ENCODE results near the gene TMEM117.
"Not testable (repeated sequence)": the region's sequence is repeated elsewhere in the genome, so short reads cannot be mapped to it uniquely, and the experiment has no call there.

TMEM117 gene

DNA sequence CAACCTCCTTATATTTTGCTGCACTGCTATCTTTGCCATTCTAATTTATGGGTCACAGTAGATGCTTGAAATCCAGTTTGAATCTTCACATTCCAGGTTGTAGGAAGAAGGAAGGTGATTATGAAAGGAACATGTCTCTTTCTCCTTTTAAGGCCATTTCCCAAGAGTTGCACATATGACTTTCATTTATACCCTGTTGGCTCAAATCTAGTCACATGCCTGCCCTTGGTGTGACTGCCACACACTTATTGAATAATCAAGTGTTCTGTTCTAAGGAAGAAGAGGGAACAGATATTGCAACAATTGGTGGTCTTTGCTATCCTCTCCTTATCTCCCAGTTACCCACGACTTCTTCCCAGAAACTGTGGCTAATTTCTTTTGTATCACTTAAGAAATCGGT is 404.3 kb downstream of the TMEM117 start:
- DNase-seq: no peak

DNA sequence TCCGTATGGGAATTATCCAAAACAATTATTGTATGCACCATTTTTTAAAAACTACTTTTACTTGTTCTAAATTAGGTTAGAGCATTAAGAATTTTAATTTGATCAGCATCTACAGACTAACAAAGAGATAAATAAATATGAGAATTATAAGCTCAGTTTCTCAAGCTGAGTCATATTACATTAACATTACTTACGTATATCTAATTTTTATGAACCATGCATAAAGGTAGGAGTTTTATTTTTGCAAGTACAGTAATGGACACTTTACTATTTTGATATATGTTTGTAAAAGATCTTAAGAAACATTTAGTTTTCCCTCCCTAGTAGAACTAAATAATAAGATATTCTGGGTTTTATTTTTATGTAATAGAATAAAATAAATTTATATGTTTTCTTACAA is 410.1 kb downstream of the TMEM117 start:
- no peak for DNase-seq

DNA sequence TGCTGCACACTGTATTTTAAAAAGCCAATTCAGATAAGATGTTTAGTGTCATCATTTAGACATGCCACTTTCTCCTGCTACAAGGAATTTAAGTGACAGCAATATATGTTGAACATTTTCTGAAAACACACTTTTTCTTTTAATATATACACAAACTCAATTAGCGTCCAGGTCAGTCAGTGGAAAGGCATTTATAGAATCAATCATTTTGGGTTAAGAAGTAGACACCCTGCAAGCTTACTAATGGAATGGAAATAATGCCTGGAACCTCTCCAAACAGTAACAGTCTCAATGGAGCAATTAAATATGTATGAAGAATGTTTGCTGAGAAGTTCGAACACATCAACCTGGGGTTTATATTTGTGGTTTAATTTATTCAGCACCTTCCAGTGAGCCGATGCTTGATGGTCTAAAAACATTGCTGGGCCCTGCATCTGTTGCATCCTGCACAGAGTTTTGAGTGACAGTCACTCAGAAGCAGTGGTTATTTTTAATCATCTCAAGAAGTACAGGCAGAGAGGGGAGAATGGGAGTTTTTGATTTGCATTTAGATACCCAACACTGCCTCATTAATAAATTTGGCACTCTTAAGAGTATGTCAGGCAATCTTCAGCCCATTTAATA is 410.7 kb downstream of the TMEM117 start:
- no peak for DNase-seq

DNA sequence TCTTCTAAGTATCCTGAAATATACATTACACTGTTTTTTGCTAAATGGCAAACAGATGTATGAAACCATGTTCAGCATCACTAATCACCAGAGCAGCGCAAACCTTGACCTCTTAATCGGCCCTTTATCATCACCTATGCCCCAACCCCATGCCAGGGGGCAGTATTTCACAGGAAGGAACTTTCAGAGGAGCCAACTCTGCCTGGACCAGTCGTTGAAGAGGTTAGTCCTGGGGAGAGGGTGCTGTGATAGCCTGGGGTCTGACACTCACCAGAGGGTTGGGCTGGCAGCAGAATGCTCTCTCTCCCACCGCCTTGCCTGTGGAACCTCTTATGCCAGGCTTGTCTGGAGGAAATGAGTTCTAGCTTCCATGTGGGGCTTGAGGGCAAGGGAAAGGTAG is 411.7 kb downstream of the TMEM117 start:
- DNase-seq: no peak

DNA sequence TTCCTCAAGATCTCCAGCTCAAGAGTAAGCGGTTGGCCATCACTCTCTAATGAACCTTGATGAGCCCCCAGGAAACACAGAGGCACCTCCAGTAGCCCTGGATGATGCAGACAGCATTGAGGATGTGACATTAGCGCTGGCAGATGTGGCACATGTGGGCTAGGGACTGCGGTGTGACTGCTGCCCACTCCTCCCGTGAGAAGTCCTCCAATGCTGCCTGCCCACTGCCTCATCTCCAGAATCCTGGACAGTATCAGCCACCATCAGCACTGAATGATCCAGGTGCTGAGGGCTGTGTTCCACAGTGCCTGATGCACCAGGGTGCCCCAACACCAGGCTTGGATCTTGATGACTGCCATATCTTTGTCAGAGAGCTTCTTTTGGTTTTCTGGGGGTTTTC is 412.6 kb downstream of the TMEM117 start:
- DNase-seq: no peak

DNA sequence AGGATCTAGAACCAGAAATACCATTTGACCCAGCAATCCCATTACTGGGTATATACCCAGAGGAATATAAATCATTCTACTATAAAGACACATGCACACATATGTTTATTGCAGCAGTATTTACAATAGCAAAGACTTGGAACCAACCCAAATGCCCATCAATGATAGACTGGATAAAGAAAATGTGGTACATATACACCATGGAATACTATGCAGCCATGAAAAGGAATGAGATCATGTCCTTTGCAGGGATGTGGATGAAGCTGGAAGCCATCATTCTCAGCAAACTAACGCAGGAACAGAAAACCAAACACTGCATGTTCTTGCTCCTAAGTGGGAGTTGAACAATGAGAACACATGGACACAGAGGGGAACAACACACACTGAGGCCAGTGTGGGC is 414.6 kb downstream of the TMEM117 start:
- not testable (repeated sequence) for DNase-seq

DNA sequence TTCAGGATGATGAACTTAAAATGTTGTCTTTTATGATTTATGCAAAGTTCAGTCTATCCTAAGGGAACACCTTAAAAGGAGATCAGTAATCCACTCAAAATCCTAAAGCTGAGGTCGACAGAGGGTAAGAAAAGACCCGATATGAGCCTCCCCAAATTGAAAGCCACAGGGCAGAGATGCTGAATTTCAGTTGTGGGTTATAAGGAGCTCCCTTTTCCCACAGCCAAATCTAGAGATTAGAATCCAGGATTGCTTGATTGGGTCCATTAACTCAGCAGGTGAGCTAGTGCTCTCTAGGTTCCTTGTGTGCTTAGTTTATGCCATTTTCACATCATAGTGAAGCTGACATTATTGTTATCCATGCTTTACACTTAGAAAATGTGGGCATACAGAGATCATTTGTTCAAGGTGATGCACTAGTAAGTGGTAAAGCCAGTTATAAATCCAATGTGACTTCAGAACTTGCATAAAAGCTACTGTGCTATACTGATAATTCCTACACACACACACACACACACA is 417.5 kb downstream of the TMEM117 start:
- no peak for DNase-seq

DNA sequence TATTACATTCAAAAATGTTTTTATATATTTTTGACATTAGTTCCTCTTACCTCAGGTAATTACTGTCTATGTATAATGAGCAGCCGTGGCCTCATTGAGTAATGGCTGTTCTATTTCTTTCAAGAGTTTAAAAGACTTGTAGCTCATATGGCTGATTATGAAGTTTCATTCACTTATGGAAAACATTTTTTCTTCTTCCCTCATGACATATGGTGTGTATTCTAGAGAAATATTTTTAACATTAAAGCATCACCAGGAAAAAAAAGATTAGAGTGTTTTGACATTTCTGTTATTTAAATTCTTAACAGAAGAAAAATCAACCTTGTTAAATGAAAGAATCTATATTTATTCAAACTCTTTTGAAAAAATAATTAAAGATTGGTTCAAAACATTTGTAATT is 422.4 kb downstream of the TMEM117 start:
- DNase-seq: no peak

DNA sequence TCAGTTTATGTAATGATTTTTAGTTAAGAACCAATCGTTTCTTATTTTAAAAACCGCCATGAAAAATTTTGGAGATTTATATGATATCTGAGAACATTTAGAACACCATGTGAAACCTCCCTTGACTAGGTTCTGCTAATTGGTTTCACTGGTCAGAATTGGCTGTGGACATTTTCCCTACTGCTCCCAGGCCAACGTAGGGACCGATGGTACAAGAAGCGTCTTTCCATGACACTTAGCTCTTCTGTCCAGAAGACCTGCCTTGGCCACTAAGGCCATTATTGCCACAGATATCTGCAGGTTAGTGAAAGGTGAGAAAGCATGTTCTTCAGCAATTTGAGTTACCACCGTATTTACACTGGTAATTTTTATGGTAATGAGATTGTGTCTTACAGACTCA is 424.0 kb downstream of the TMEM117 start:
- no peak for DNase-seq

DNA sequence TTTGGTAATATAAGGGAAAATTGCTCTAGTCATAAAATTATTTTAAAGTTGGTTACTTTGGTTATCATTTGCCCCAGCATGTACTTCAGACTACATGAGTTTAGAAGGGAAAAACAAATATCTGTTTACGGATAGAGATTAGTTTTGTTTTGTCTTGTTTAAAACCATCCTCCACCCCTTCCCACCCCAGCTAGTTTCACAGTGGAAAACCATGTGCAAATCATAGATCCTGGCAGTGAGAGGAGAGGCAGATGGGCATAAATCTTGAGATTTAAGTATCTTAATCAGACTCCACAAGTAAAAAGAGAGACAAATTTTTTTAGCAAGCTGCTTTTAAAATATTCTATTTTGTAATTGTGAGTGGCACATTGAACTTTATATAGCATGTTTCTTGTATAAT is 424.7 kb downstream of the TMEM117 start:
- DNase-seq: no peak

DNA sequence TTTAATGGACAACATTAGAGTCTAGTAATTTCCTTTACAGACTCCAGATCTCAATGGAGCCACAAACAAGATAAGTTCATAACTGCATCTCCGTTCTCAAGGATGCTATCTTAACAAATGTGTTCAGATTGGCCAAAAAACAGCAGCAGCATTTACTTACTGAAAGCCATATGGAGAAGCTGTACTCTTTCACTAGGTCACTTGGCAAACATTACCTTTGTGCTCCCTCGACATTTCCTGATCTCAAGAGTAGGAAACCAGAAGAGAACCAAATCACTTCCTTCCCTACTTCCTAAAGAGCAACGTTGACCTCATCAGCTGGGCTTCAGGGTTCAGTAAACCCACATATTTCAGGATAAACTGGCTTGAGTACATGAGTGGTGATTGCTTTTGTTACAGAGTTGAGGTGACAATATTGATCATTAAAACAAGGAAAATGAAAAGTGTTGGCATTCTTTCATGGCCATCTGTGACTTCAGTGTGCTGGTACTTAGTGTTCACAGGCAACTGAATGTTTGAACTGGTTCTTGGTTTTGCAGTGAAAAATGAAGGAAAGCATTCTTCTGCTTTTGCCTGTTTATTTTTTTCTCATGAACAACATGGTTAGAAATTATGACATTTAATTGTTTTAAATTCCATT is 449.6 kb downstream of the TMEM117 start:
- DNase-seq: no peak

DNA sequence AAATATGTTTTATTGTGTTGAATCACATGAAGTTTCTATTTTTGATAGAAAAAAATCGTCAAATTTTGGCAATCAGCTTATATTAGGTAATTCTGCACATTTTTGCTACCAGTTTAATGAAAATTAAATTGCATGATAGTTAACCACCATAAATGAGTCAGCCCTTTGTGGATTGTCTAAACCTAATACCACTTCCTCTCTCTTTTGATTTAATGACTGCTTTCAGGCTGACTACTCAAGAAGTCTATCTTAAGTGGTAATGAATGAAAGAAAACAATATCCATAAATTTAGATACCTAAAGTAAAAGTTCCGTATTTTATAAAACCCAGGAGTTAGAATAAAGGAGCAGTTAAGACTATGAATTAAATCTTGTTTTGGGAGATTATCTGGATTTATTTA is 450.5 kb downstream of the TMEM117 start:
- DNase-seq: no peak

DNA sequence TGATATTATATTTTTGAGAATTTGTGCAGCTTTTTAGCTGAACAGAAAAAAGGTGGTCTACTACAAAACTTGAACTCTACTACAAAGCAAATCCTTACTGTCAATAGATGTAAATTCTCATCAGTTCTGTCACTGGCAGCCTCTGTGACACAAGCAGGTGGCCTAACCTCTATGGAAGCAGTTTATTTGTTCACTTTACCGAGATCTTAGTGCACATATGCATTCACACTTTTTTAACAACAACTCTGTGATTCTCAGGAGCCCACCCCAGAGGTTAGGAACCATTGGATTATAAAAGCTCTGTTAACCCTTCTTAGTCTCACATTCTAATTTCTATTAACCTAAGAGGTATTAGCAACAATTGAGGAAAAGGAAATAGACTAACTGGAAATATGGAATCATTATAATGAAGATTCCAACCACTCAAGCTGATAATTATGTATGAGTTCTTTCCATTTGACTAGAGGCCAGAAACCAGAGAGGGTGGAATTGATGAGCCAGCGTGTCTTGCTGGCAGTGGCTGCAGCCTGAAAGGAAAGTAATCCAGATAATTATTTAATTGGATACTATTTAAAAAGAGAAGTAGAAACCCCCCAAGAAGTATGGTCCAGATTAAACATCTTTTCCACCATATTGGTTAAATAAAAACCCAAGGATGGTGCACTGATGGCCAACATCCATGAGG is 451.1 kb downstream of the TMEM117 start:
- DNase-seq: no peak

DNA sequence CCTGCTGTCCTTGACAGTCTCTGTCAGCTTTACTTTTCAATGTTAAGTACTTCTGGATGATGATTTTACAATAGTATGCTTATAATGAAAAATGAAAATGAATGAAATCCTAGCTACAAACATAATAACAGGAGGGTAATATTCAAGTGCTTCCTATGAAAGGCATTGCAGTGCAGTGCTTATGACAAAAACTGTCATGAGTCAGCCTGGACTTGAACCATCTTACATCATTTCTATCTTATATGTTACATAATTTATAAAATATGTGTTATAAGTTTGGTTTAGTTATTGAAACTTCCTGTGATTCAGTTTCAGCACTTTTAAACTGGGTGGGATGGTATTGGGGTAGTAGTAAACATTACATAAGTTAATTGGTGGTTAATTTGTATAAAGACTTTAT is 451.7 kb downstream of the TMEM117 start:
- no peak for DNase-seq

DNA sequence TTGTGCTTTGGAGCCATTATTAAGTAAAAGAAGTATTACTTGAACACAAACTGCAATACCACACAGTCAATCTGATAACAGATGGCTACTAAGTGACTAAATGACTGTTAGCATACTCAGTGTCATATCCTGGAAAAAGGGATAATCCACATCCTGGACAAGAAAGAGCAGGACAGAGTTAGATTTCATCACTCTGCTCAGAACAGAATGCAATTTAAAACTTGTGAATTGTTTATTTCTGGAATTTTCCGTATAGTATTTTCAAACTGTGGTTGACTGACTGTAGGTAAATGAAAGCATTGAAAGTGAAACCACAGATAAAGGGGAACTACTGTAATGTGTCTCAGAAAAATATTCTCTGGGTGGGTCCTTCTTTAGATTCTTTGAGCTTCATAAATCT is 458.8 kb downstream of the TMEM117 start:
- DNase-seq: no peak

DNA sequence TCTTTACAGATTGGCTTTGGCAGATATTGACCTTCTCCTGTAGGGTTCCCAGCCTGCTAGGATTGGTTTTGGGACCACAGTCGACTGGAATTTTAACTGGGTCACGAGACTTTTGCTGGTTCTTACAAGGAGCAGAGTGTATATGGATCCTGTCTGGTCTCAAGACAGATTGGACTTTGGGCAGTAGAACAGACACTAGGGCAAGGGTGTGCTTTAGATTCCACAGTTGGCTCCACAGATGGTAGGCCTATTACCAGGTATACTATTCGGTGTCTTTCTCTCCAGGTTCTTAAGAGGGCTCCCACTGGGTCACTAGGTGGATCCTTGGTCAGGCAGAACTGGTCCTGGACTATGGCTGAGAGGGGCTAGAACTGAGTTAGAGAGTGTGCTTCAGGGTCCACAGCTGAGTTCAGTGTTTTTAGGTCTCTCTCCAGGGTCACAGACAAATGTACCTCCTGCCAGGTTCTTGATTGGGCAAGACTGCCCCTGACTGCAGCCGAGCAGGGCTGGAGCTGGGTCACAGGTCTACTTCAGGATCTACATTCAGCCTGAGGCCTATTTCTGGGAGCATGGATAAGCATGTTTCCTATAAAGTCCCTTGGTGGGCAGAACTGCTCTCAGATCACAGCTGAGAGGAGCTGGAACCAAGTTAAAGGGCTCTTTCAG is 460.2 kb downstream of the TMEM117 start:
- no peak for DNase-seq

DNA sequence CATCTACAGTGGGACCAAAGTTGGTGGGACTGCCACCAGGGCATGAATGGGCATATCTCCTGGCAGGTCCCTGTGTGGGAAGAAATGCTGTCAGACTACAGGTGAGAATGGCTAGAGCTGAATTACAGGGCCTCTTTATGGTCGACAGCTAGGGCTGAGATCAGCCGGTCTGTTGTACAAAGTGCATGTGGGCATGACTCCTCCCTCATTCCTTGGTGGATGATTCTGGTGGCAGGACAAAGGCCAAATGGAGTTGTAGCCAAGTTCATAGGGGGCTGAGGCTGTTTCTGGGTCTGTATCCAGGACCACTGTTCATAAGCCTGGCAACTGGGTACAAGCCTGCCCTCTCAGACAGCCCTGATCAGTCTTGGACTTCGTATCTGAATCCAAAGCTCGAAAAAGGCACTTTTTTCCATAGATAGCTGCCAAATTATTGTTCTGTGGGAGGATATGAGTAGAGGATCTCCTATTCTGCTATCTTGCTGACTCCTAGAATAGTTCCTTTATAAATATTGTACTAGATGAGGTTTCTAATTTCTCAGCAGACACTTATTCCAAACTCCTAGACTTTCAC is 460.8 kb downstream of the TMEM117 start:
- DNase-seq: no peak

DNA sequence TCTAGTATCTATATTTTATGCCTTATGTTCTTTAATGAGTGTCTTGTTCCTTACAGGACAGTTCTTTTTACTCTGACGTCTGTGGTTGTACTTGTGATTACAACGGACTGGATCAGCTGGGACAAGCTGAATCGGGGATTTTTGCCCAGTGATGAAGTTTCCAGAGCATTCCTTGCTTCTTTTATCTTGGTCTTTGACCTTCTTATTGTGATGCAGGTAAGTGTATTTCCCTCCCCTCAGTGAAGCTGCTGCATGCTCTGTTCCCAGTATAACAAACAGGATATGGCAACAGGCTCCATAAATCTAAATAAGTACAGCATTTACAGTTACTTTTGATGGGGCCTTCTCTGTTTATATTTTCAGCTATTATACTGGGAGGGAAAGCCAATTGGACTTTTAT is 463.6 kb downstream of the TMEM117 start:
- no peak for DNase-seq

DNA sequence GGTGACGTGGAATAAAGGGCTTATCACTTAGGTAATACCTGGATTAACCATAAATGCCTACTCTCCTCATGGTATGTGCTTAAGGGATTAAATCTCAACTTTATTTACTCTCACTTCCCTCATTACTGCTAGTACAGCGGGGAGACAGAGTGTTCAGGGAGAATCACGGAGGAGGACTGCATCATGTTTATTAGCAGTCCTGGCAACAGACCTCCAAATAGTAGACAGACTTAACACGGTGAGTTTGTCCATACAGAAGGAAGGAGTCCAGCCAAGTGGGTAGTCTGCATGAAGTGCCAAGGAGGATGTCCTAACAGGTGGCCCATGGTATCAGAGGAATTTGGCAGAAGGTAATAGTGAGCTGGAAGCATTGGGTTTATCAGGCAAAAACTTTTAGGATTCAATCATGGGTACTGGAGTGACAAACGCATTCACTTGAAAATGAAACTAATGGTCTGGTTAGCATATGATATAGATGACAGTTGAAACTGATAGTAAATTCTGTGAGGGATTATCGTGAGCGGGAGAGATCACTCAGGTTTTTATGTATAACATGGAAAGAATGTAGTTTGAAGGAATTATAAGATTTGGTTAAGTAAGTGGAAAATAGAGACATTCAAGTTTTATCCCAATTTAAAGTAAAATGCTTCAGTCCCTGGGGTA is 471.8 kb downstream of the TMEM117 start:
- DNase-seq: no peak

DNA sequence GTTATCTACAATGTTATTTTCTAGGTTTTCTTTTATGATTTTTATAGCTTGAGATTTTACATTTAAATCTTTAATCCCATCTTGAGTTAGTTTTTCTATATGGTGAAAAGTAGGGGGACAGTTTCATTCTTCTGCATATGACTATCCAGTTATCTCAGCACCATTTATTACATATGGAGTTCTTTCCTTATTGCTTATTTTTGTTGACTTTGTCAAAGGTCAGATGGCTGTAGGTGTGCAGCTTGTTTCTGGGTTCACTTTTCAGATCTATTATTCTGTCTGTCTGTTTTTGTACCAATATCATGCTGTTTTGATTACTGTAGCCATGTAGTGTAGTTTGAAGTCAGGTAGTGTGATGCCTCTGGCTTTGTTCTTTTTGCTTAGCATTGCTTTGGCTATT is 477.3 kb downstream of the TMEM117 start:
- DNase-seq: no peak

DNA sequence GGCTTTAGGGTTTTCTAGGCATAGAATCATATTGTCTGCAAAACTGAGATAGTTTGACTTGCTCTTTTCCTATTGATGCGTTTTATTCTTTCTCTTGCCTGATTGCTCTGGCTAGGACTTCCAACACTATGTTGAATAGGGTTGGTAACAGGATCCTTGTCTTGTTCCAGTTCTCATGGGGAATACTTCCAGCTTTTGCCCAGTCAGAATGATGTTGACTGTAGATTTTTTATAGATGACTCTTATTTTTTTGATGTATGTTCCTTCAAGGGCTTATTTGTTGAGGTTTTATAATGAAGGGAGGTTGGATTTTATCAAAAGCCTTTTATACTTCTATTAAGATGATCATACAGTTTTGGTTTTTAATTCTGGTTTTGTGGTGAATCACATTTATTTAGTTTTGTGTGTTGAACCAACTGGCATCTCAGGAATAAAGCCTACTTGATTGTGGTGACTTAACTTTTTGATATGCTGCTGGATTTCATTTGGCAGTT is 478.2 kb downstream of the TMEM117 start:
- DNase-seq: no peak

DNA sequence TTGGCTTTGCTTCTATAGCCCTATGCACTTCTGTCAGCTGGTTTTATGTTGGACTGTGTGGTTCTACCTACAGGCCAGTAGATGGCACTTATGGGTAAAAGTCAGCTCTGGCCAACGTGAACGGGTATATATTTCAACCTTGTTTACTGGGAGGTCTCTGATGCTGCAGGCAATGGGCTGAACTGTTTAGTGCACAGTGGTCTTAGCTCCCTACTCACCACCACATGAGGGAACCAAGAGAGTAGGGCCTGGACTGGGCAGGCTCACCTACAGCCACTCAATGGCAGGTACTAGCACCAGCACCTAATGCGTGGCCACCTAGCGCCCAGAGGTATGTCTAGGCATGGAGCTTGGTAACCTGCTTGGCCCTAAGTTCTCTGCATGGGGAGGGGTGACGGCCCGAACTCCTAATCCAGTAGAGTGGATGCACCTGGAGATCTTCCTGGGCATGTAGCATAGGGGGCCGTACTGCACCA is 481.8 kb downstream of the TMEM117 start:
- DNase-seq: peak; percentile 10

DNA sequence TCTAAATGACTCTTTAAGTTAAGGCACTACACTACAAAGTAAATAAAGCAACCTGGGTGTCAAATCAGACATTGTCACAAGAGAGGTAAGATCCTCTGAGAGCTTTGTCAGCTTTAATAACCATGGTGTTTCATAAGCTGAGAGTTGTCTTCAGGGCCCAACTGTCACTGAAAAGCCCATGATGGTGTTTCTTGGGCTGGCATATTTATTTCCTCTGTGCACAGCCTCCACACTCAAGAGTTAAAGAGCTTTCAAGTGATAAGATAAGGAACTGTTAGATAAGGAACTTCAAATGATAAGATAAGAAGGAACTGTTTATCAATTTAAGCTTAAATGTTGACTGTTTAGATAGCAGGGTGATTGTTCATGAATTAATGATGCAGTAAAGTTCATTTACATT is 495.4 kb downstream of the TMEM117 start:
- DNase-seq: no peak

Measured in NCI-H510A treated with DMSO at 0.1 percent for 48 hours (cell line).